ENCODE data around the gene NCK1.

Gene NCK1

GRCh38 chr3:136909187-136909586, 47.2 kb downstream of the NCK1 start:
- DNase-seq: no peak

- no peak for DNase-seq
Observed at GRCh38 chr3:136910697-136911096, 48.7 kb downstream of the NCK1 start.

- no peak for DNase-seq
Observed at GRCh38 chr3:136913168-136913567, 51.2 kb downstream of the NCK1 start.

GRCh38 chr3:136914739-136915138, 52.7 kb downstream of the NCK1 start:
- no peak for DNase-seq

DNA sequence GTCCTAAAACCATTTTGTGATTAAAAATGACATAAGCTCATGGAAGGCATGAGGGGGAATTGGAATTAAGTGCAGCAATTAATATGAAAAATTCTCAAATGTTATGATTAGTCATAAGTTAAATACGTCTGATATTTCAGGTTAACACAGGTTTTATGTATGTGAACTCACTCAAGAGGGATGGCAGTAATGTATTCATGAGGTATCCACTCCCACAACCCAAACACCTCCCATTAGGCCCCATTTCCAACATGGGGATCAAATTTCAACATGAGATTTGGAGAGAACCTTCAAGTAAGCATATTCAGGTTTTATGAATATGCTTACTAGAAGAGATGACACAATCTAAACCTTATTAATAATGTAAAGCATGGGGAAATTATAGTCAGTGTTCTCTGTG, 54.2 kb downstream of the NCK1 start:
- no peak for DNase-seq

DNA sequence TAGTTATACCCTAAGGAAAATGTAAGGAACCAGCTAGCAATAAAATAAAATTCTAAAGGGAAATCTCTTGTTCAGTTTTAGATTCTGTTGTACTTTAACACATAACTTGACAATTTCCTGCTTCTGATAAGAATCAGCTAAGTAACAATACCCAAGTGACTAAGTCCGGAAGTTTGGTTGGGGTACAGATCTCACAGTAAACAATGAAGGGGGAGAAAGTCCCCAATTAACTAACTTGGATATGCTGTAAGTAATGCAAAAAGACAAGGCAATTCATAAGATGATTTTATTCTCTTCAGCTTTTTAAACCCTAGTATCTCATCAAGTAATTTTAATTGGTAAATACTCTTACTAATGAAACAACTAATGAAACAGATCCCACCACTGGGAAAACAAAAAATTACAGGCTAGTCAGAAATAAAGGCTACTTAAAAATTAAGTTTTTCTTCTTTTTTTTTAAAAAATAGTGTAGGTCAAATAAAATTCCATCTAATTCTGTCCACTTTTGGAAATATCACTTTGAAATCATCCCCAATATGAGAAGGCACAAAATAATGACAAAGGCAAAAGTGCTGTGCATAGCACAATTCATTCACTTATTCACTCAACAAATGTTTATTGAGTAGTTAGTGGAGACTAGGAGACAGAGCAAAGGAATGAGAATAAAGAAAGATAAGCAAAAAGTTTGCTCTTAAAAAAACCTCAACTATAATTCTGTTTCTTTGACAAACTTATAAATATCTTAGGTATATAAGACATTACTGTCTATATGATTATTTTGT, 58.0 kb downstream of the NCK1 start:
- no peak for DNase-seq

- no peak for DNase-seq
Observed at GRCh38 chr3:136920904-136921611, 59.0 kb downstream of the NCK1 start.

GRCh38 chr3:136925425-136926190, 63.6 kb downstream of the NCK1 start:
- no peak for DNase-seq

DNA sequence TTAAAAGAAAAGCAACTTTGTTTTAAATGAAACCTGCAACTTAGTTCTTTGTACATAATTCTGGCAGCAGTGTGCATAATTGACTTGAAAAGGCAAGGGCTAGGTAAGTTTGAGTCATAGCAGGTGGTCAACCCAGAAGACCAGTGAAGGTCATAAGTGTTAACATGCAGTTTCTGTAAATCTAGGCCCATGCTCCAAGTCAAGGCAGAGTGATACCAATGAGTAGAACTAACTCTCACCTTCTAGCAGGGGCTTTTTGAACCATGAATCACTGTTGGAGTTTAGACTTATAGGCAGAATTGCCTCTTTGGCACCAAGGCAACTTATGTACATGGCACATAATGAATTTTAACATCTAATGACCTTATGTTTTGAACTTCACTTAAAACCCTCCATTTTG, 66.2 kb downstream of the NCK1 start:
- DNase-seq: no peak

DNA sequence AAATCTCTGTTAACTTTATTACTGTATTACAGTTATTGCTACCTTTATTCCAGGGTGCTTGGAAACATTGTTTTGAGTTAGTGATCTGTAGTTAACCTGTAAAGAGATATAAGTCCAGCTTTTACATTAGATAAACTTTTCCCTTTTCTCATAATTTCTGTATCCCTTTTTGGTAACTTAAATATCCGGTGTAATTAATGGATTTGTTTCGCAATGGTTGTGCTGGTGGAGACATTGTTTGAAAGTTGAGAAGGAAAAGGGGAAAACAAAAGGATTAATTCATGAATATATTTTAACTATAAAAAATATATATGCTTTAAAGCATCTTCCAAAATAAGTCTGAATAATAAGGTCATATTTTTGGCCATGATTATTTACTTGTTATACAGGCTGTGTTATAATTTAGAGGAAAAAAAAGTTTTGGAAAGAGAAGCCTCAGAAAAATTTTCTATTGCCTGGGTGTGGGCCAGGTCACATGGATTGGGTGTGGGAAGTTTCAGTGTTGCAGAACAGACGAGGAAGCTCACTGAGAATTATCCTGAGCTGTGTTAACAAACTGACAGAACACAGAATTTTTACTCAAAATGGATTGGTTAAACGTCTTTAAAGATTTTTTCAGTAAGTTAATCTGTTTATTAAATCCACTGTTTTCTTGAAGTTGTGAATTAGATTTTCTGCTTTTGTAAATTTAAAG, 68.1 kb downstream of the NCK1 start:
- no peak for DNase-seq

DNA sequence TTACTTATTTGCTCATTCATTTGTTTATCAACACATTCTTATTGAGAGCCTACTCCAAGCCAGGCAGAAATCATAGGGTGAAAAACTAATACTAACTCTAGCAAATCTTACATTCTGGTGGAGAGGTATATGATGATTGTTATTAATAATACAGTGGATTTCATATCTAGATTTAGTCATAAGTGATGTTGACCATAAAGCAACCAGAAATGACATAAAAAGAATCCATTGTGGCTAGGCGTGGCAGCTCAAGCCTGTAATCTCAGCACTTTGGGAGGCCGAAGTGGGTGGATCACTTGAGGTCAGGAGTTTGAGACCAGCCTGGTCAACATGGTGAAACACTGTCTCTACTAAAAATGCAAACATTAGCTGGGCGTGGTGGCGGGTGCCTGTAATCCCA, 69.6 kb downstream of the NCK1 start:
- no peak for DNase-seq

DNA sequence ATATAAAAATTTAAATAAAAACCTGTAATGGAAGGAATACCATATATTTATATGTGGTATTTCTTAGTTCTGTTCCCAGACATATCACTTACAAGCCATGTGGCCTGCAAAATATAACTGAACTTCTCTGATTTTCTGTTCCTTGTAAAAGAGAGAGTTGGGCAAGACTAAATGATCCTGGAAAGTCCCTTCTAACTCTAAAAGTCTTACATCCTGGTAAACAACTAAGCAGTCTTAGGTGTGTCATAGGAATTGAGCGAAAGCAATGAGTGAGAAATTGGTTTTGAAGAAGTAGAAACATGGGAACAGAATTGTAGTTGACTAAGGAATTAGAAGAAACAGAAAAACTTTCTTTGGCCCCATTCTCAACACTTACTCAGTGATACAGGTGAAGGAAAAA, 70.5 kb downstream of the NCK1 start:
- no peak for DNase-seq

- DNase-seq: no peak
Observed at GRCh38 chr3:136932978-136933772, 71.2 kb downstream of the NCK1 start.

DNA sequence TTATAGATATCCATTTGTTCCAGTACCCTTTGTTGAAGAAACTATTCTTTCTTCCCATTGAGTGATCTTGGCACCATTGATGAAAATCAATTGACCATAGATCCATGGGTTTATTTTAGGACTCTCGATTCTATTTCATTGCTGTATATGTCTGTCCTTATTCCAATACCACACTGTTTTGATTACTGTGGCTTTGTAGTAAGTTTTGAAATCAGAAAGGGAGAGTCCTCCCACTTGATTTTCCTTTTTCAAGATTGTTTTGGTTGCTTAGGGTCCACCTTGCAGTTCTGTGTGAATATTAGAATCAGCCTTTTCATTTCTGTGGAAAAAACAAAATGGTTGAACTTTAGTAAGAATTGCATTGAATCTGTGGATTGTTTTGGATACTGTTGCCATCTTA, 75.2 kb downstream of the NCK1 start:
- DNase-seq: no peak

- no peak for DNase-seq
Observed at GRCh38 chr3:136937851-136938250, 75.8 kb downstream of the NCK1 start.

DNA sequence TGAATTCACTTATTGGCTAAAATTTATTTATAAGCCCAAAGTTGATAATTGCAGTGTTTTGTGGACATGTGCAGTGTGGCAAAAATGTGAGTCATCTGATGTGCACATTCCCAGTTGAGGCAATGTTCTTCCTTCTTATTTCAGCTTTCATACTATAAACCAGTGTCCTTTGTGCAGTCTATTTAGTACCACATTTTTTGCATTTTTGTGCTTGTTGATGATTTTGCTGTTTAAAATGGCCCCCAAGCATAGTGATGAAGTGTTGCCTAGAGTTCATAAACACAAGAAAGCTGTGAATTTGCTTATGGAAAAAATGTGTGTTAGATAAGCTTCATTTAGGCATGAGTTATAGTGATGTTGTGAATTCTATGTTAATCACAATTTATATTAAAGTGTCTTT, 76.3 kb downstream of the NCK1 start:
- no peak for DNase-seq

DNA sequence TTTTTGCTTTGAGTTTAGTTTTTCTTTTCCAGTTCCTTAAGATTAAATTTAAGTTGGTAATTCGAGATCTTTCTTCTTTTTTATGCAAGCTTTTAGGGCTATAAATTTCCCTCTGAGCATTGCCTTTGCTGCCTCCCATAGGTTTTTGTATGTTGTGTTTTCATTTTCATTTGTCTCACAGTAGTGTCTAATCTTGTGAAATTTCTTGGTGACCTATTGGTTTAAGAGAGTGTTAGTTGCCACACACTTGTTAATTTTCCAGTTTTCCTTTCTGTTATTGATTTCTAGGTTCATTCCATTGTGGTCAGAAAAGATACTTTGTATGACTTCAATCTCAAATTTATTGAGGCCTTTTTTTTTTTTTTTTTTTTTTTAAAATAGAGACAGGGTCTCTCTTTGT, 77.5 kb downstream of the NCK1 start:
- no peak for DNase-seq

DNA sequence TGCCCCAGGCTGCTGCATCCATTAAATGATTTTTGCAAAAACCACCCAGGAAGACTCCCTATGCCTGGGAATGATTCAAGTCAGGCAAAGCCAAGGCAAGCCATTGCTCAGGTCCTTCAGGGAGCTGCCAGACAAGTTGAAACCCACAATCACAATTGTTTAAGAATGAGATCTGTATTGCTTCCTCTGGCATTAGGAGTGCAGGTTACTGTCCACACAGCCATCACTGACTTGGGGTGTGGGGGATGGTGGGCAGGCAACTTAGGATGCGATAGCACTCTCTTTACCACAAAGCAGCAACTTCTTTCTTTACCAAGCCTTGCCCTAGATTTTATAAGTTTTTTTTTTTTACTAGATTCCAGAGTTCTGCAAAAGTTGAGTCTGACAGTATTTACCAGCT, 80.8 kb downstream of the NCK1 start:
- DNase-seq: no peak

DNA sequence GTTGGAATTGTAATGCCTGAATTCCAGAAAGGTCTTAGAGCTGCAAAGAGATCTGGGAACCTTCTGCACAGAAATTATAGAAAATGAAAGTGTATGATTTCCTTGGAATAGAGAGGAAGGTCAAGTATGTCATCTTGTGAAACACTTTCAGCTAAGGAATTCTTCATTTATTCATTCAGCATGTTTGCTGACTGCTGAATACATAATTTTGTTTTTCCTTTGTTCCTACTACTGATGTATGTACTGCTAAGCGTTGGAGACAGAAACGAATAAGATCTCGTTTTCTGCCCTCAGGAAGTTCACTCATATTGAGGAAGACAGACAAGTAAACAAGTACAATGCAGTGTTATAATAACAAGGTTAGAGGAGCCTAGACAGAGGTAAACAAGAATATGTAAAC, 81.4 kb downstream of the NCK1 start:
- DNase-seq: no peak

- DNase-seq: no peak
Observed at GRCh38 chr3:136946978-136947377, 85.0 kb downstream of the NCK1 start.

GRCh38 chr3:136947477-136947876, 85.5 kb downstream of the NCK1 start:
- no peak for DNase-seq

DNA sequence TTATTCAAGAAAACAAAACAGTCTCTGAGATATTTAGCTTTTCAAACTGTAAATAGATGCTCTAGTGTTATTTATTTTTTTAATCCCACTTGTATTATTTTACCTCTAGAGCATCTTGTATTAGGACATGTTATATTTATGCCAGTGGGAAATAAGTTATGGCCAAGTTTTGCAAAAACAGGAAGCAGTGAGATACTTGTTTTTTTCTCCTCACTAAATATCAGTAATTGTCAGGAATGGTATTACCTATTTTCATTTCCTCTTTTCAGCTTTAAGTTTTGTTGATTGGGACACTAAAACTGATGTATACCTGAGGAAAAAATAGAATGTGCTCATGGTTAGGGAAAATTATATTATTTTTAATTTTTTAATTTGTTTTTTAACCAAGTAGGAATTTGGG, 87.1 kb downstream of the NCK1 start:
- DNase-seq: no peak

All from stimulated activated CD4-positive, alpha-beta T cell treated with anti-CD3 and anti-CD28 coated beads, Interleukin-1b, Interleukin-23, amount 100 ng/mL, for 48 hours (primary cell).